Activated CD8-positive, alpha-beta memory T cell treated with anti-CD3 and anti-CD28 coated beads for 4 hours (primary cell): ENCODE data around the gene SAE1.
A peak's percentile ranks its signal among the peaks of the same experiment; 100 is the strongest.
"Not testable (repeated sequence)": the region's sequence is repeated elsewhere in the genome, so short reads cannot be mapped to it uniquely, and the experiment has no call there.

Source experiments
- DNase-seq, 2 donors: peaks; one replicate each; pipeline ENCODE4 v3.0.0-alpha.2; 2020; ENCODE audit warnings: low read depth in 2 of 2

Gene SAE1

GRCh38 chr19:47240996-47241918 is 110.6 kb downstream of the SAE1 start:
- peak; percentile 74 to 80 for DNase-seq

DNA sequence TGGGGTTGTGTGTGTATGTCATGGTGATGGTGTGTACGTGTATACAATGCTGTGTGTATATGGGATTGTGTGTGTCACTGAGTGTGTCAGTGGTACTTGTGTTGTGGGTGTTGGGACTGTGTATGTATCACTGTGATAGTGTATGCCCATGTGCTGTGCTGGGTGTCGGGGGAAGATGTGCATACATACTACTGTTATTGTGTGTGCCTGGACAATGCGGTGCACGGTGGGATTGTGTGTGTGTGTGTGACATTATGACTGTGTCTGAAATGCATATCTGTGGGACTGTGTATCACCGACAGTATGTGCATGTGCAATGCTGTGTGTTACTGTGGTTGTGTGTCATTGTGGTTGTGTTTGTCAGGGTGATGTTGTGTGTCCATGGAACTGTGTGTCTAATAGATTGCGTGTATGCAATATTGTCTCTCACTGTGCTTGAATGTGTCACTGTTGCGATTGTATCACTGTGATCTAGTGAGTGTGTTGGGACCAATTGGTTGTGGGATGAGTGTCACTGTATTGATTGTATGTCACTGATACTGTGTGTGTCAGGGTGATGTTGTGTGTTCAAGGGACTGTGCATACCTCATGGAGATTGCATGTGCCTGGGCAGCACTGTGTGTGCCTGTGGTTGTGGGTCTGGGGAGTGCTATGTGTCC is 111.4 kb downstream of the SAE1 start:
- no peak for DNase-seq

DNA sequence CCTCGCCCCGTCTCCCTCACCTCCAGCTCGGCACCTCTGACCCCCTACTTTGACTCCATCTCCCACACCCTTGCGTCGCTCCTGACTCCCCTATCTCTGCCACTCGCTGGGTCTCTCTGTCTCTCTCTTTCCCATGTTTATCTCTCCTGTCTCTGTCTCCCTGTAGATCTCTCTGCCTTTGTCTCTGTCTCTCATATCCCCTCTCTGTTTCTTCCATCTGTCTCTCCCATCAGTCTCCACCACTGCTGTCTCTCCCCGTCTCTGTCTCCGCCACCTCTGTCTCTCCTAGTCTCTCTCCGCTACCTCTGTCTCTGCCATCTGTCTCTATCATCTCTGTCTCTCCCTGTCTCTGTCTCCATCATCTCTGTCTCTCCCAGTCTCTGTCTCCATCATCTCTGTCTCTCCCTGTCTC is 112.7 kb downstream of the SAE1 start:
- DNase-seq = no peak

GRCh38 chr19:47243776-47244547 is 113.3 kb downstream of the SAE1 start:
- peak; percentile 78 for DNase-seq

- DNase-seq = peak in 1 of 2 donors; percentile 69
Measured at GRCh38 chr19:47247308-47247990, 116.8 kb downstream of the SAE1 start.

- DNase-seq = not testable (repeated sequence)
Measured at GRCh38 chr19:47253016-47253415, 122.4 kb downstream of the SAE1 start.

GRCh38 chr19:47253467-47253881 is 122.8 kb downstream of the SAE1 start:
- no peak for DNase-seq

- DNase-seq = no peak
Measured at GRCh38 chr19:47253970-47254369, 123.3 kb downstream of the SAE1 start.

DNA sequence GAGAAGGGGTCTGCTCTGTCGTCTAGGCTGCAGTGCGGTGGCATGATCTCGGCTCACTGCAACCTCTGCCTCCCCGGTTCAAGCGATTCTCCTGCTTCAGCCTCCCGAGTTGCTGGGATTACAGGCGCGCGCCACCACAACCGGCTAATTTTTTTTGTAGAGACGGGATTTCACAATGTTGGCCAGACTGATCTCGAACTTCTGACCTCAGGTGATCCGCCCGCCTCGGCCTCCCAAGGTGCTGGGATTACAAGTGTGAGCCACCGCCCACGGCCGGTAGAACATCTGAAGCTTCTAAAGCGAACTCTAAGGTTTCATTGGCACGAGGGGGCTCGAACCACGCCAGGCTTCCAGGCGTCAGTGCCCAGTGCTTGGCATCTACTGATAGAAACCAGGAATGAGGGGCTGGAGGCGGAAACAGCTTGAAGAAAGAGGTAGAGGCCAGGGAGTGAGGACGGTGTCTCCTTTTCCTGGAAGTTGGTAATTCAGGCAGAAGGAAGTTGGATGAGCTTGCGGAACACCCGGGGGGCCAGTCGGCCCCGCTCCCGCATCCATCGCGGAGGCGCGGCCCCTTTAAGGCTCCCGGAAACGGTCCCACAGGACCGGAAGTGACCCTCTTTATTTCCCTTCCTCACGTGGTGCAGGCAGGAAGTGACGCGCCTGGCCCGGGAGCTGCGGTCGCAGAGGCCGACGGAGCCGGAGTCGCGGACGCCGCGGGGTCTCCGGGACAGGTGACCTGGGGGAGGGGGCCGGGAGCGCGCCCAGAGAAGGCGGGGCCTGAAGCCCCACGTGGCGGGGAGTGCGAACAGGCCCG is 125.5 kb downstream of the SAE1 start, which contains the start of gene CCDC9:
Gene CCDC9 (plus strand): TSS at position 647 of the 814 bp plus-strand sequence. CDS start 1,876 bp downstream, outside the sequence.
- DNase-seq = peak in 1 of 2 donors; percentile 81

GRCh38 chr19:47256693-47257410 is 126.2 kb downstream of the SAE1 start:
- DNase-seq = peak; percentile 99

DNA sequence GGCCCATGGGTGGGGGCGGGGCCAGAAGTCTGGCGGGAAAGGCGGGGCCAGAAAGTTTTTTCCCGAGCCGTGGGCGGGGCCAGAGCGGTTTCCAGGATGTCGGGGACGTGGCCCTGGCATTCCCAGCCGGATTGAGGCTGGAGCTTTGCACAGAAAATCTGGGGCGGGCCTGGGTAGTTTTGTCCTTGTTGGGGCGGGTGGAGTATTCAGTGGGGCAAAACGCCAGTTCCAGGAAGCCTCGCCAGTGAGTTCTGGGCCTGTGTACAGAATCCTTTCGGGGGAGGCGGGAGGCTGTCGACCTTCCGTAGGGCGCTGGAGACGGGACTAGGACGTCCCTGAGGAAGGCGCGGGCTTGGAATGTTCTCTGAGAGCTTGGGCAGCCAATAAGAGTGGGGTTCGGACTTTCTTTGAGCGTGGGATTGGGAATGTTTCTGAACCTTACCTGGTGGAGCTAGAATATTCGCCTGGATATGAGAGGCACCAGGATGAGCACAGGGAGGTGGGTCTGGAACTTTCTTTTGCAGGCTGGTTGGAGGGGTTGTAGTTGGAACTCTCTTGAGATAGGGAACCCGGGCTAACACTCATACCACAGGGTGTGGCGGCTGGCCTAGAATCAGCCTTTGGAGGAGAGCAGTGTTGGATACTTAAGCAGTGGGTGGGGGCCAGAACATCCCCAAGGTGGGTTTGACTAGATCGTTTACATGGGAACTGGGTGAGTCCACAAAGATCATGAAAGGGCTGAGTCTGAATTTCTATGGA is 127.0 kb downstream of the SAE1 start:
- DNase-seq = no peak

- no peak for DNase-seq
Measured at GRCh38 chr19:47258434-47258833, 127.8 kb downstream of the SAE1 start.

- no peak for DNase-seq
Measured at GRCh38 chr19:47258895-47259555, 128.4 kb downstream of the SAE1 start.
